Endothelial cell of umbilical vein (primary cell): ENCODE results near the gene TGFB1. TPM values are rescaled to one million over a fixed set of nuclear protein-coding genes. Genes with fewer than 3 reads are reported as not detected.

Experiments used
- BruUV-seq: library from RNA; stranded (reverse); fragments of 400-500 nt; replicated peaks from 2 replicates; lab custom pipeline; 2021; lab: Mats Ljungman, UMichigan
- CTCF ChIA-PET: fragments of 300-600, 350-600 bp; sonication (Branson Sonifier 250); formaldehyde crosslinking; loops from one replicate; lab custom pipeline; 2021; ENCODE audit warnings: antibody characterized with exemption, inconsistent platforms; lab: Charles Lee
- POLR2A ChIA-PET: fragments of 300-600, 350-600 bp; sonication (Branson Sonifier 250); formaldehyde crosslinking; loops from one replicate; lab custom pipeline; 2021; ENCODE audit warnings: antibody characterized with exemption, inconsistent platforms; lab: Charles Lee
- DNase-seq: peaks from one replicate; pipeline ENCODE4 v3.0.0-alpha.2; 2011; ENCODE audit warnings: low read depth, low spot score
- FAIRE-seq: peaks from 2 replicates; lab custom pipeline; 2011; peaks lifted over from hg19 to GRCh38; lab: Jason Lieb, UNC
- H2AFZ ChIP-seq: 2 replicates; pipeline ENCODE4 v1.6.0; 2012; ENCODE audit warnings: low read depth, low read length, control low read depth, inconsistent platforms
- H3K27ac ChIP-seq: 2 replicates; pipeline ENCODE4 v1.5.1; 2011; ENCODE audit warnings: low read depth, mild to moderate bottlenecking, control low read depth, low read length, moderate library complexity; ENCODE audit not compliant: insufficient read depth
- H3K27me3 ChIP-seq, 2 experiments: 2 replicates each; pipeline versions ENCODE4 v1.6.0 to v1.6.1; 2011; ENCODE audit warnings: low read length in 2 of 2, mixed read lengths in 1 of 2; ENCODE audit not compliant: control insufficient read depth in 2 of 2, insufficient read depth in 2 of 2
- H3K36me3 ChIP-seq, 2 experiments: 2 replicates in 1 of 2; 3 replicates in 1 of 2; pipeline ENCODE4 v1.5.1; 2011; ENCODE audit warnings: low read length in 2 of 2, mild to moderate bottlenecking in 1 of 2, moderate library complexity in 1 of 2; ENCODE audit not compliant: control insufficient read depth in 2 of 2, insufficient read depth in 2 of 2; ENCODE audit errors: extremely low read depth in 1 of 2
- H3K4me1 ChIP-seq: 3 replicates; pipeline ENCODE4 v1.5.1; 2011; ENCODE audit warnings: mild to moderate bottlenecking, low read length; ENCODE audit not compliant: control insufficient read depth, insufficient read depth; ENCODE audit errors: extremely low read depth
- H3K4me2 ChIP-seq: 2 replicates; pipeline ENCODE4 v1.6.1; 2011; ENCODE audit warnings: low read length, control low read depth, mixed read lengths; ENCODE audit not compliant: insufficient read depth
- H3K4me3 ChIP-seq, 3 experiments: fragments of 200-600 bp in 1 of 3; sonication (generic), shearing (Covaris generic) in 1 of 3; replicated peaks in 1 of 3; 2 replicates each; pipeline ENCODE4 v1.5.1; 2011 to 2016; ENCODE audit warnings: control low read depth in 3 of 3, low read length in 3 of 3, mild to moderate bottlenecking in 2 of 3, inconsistent platforms in 1 of 3, low read depth in 1 of 3, moderate library complexity in 1 of 3; ENCODE audit not compliant: insufficient read depth in 1 of 3
- H3K79me2 ChIP-seq: 2 replicates; pipeline ENCODE4 v1.6.0; 2012; ENCODE audit warnings: low read length, inconsistent platforms; ENCODE audit not compliant: control insufficient read depth, insufficient read depth
- H3K9ac ChIP-seq: replicated peaks from 2 replicates; pipeline ENCODE3; 2011; ENCODE audit warnings: low read length, control low read depth; ENCODE audit not compliant: insufficient read depth; ENCODE audit errors: extremely low read depth
- H3K9me1 ChIP-seq: replicated peaks from 3 replicates; pipeline ENCODE4 v1.6.0; 2011; ENCODE audit warnings: mild to moderate bottlenecking, low read length; ENCODE audit not compliant: control insufficient read depth, insufficient read depth; ENCODE audit errors: extremely low read depth
- H3K9me3 ChIP-seq: replicated peaks from 2 replicates; pipeline ENCODE4 v1.5.1; 2012; ENCODE audit warnings: low read length, inconsistent platforms; ENCODE audit not compliant: control insufficient read depth, insufficient read depth
- H4K20me1 ChIP-seq: replicated peaks from 2 replicates; pipeline ENCODE3; 2011; ENCODE audit warnings: mild to moderate bottlenecking, low read length; ENCODE audit not compliant: control insufficient read depth, insufficient read depth; ENCODE audit errors: extremely low read depth
- CTCF ChIP-seq, 2 donors: IDR thresholded peaks; 1 replicate in 1 of 2; 2 replicates in 1 of 2; pipeline ENCODE4 v1.5.1; 2011; ENCODE audit warnings: low read length in 2 of 2, mild to moderate bottlenecking in 2 of 2, moderate library complexity in 2 of 2, control low read depth in 1 of 2, inconsistent platforms in 1 of 2, low read depth in 1 of 2; ENCODE audit not compliant: insufficient read depth in 1 of 2; ENCODE audit errors: extremely low read depth in 1 of 2
- EZH2 ChIP-seq: IDR thresholded peaks from 2 replicates; pipeline ENCODE4 v1.6.1; 2012; ENCODE audit warnings: borderline replicate concordance, low read depth, mild to moderate bottlenecking, moderate library complexity, low read length, inconsistent platforms; ENCODE audit not compliant: severe bottlenecking
- FOS ChIP-seq: IDR thresholded peaks from 2 replicates; pipeline ENCODE4 v1.6.1; 2011; ENCODE audit warnings: mild to moderate bottlenecking, low read length, moderate library complexity, borderline replicate concordance; ENCODE audit not compliant: insufficient read depth
- GATA2 ChIP-seq: IDR thresholded peaks from 2 replicates; pipeline ENCODE4 v1.7.0; 2011; ENCODE audit warnings: low read depth, mild to moderate bottlenecking, moderate library complexity, mixed read lengths, low read length; ENCODE audit not compliant: insufficient read length, insufficient read depth
- JUN ChIP-seq: IDR thresholded peaks from 2 replicates; pipeline ENCODE4 v1.6.1; 2011; ENCODE audit warnings: borderline replicate concordance, low read depth; ENCODE audit not compliant: insufficient read length, insufficient read depth
- MAX ChIP-seq: IDR thresholded peaks from 2 replicates; pipeline ENCODE4 v1.6.1; 2011; ENCODE audit not compliant: insufficient read depth, insufficient read length
- MYC ChIP-seq: IDR thresholded peaks from one replicate; pipeline ENCODE4 v1.6.1; 2011; ENCODE audit warnings: mild to moderate bottlenecking, low read depth, low read length
- POLR2A ChIP-seq: IDR thresholded peaks from 2 replicates; pipeline ENCODE4 v1.6.1; 2012; ENCODE audit warnings: low read depth, mild to moderate bottlenecking, control low read depth, low read length
- POLR2AphosphoS5 ChIP-seq: IDR thresholded peaks from 2 replicates; pipeline ENCODE4 v1.6.1; 2012; ENCODE audit warnings: low read depth, mild to moderate bottlenecking, control low read depth, low read length, moderate library complexity; ENCODE audit not compliant: insufficient read depth
- dilution Hi-C: fragments of 300-500 bp; cut with MboI; formaldehyde crosslinking; loops from one replicate; pipeline ENCODE4 v1.15.0; 2019; ENCODE audit warnings: low sequenced_read_pairs; ENCODE audit not compliant: extremely low pct_ligation_motif_present
- intact Hi-C: fragments of 100-400 bp; cut with micrococcal nuclease; formaldehyde crosslinking; loops from one replicate; pipeline ENCODE4 v1.10.0; 2022
- polyA plus RNA-seq, 4 experiments: library from polyadenylated mRNA; depleted of rRNA in 3 of 4; stranded (reverse) in 3 of 4; unstranded in 1 of 4; fragments of >200 nt; gene quantifications; 2 replicates each; pipeline versions ENCODE4 v1.2.1 to v1.2.3, GENCODE V29; 2011 to 2012; ENCODE audit warnings: missing spikeins in 1 of 4
- total RNA-seq: library from RNA; stranded (reverse); gene quantifications from 2 replicates; pipeline ENCODE4 v1.2.3, GENCODE V29; 2021

TGFB1 gene
- total and polyA plus RNA-seq, 2 donors (not counting 3 experiments of a cell fraction or from before 2014, with no cell fraction given): 64.4 to 250 TPM

GRCh38 chr19:41325640-41325946 lies 28.1 kb downstream of the TGFB1 start:
- POLR2A ChIA-PET: no interaction called here
- H2AFZ ChIP-seq: no peak overlapping the region

More at GRCh38 chr19:41325640-41325946, 28.1 kb downstream of the TGFB1 start:
- no TSS peak for BruUV-seq
- no peaks in the 10 kb centered on the region for H3K9me3 ChIP-seq
- intact Hi-C loops: loop anchor here (1.0 kb wide), 1 partner anchor 154 kb away; no protein-coding TSS in a partner anchor
- TF ChIP-seq POLR2AphosphoS5 (no peak), JUN (no peak), POLR2A (no peak), GATA2 (no peak), EZH2 (no peak), CTCF (IDR thresholded peaks at IDR 0.05; ENCODE audit: extremely low read depth in 1 of 2, insufficient read depth in 1 of 2, low read depth in 1 of 2, low read length in 2 of 2) (no peak), MAX (no peak), MYC (no peak), FOS (no peak)
- dilution Hi-C loops: no loop called here
- no peaks in the 10 kb centered on the region for H3K9me1 ChIP-seq
- CTCF ChIA-PET: interaction anchor here (0.6 to 3.9 kb wide), 4 partner anchors 27 to 147 kb away, joined by 3 to 40 read pairs (median 4); partner anchors contain the start of gene TGFB1
- no peak overlapping the region for H3K4me3 ChIP-seq
- FAIRE-seq: no peak
- H3K79me2 ChIP-seq: peaks cover 9% of the 10 kb centered on the region
- H3K36me3 ChIP-seq: peaks cover 3 to 19% of the 10 kb centered on the region in 2 experiments
- peak overlapping the region; percentile 100 for H3K27ac ChIP-seq
- no peak for DNase-seq
- no peaks in the 10 kb centered on the region for H4K20me1 ChIP-seq
- peak overlapping the region; percentile 93 for H3K9ac ChIP-seq
- peaks cover 71% of the 10 kb centered on the region for H3K4me1 ChIP-seq
- H3K4me2 ChIP-seq: peak overlapping the region; percentile 4
- H3K27me3 ChIP-seq: no peaks in the 10 kb centered on the region
